Measurements from ENCODE around the gene OS9.

The OS9 gene

DNA sequence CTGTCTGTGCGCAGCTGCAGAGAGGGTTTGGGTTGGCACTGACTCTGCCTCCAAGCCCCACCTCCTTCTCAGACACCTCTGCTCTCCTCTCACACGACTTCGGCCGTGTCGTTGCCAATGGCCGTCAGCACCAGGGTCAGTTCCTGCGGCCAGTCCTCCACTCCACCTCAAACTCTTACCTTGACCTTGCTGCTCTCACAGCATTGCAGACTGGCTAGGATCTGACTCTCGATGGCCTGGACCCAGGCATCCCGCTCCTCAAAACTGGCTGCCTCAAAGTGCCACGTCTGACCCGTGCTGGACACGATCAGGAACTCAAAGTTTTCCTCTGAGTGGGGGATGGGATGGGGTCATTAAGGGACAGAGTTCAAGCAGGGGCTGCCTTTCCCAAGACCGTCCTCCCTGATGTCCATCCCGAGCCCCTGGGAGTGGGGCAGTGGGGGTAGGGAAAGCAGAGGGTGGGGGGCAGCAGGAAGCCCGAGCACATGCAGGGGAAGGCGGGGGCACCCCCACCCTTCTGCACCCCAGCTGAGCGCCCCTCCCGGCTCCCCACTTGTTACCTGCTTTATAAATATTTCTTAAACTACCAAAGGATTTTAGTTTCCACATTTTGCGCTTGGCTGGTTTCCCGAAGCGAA is 33.9 kb downstream of the OS9 start:
- WGBS, 2 experiments, result 36 to 39% methylated on average over 21 of the region's 21 CpGs
- H3K36me3 ChIP-seq (ENCODE audit: control insufficient read depth, insufficient read depth, low read length), result no peaks in the 10 kb centered on the region
- peaks cover 97% of the 10 kb centered on the region for H3K27me3 ChIP-seq (ENCODE audit: control insufficient read depth, insufficient read depth, low read length, poor library complexity, severe bottlenecking)
- no peaks in the 10 kb centered on the region for H3K4me1 ChIP-seq (ENCODE audit: control insufficient read depth, insufficient read depth, low read length)
- H3K4me3 ChIP-seq (ENCODE audit: insufficient read depth, low read depth, low read length), result no peak overlapping the region
- no peaks in the 10 kb centered on the region for H3K9me3 ChIP-seq (ENCODE audit: control insufficient read depth, low read length)
- no peak overlapping the region for H3K27ac ChIP-seq (ENCODE audit: insufficient read depth, low read depth, low read length, poor library complexity, severe bottlenecking)

DNA sequence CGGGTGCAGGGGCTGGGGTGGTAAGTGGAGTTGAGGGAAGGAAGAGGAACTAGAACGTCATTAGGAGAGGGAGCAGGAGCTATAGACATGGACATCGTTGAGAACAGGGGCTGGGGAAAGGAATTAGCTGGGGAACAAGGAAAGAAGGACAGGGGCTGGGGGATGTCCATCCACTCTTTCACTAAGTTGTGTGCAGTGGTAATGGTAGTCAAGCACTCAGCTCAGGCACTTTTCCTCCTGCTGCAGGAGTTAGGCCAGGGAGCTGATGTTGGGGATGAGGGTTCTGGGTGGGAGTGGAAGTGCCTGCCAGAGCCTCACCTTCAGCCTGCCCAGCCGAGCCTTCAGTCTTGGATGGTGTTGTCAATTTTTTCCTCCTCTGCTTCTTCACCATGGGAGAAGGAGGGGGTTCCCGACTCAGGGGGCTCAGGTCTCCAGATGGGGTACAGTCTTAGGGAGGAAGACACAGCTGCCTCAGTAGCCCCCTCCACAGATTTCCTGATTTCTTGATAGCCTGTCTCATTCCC is 35.5 kb downstream of the OS9 start:
- Histone ChIP-seq H3K27ac (ENCODE audit: insufficient read depth, low read depth, low read length, poor library complexity, severe bottlenecking) (no peak overlapping the region), H3K4me3 (ENCODE audit: insufficient read depth, low read depth, low read length) (no peak overlapping the region), H3K4me1 (ENCODE audit: control insufficient read depth, insufficient read depth, low read length) (no peaks in the 10 kb centered on the region), H3K27me3 (ENCODE audit: control insufficient read depth, insufficient read depth, low read length, poor library complexity, severe bottlenecking) (peaks cover 99% of the 10 kb centered on the region), H3K36me3 (ENCODE audit: control insufficient read depth, insufficient read depth, low read length) (no peaks in the 10 kb centered on the region), H3K9me3 (ENCODE audit: control insufficient read depth, low read length) (no peaks in the 10 kb centered on the region)
- WGBS, 2 experiments, result 54 to 60% methylated on average over 5 of the region's 5 CpGs

- WGBS, 2 experiments, result 76 to 81% methylated on average over 13 of the region's 13 CpGs
- H3K36me3 ChIP-seq (ENCODE audit: control insufficient read depth, insufficient read depth, low read length), result no peaks in the 10 kb centered on the region
- H3K27me3 ChIP-seq (ENCODE audit: control insufficient read depth, insufficient read depth, low read length, poor library complexity, severe bottlenecking), result peaks cover 100% of the 10 kb centered on the region
Measured at GRCh38 chr12:57730336-57731067, 36.6 kb downstream of the OS9 start.

DNA sequence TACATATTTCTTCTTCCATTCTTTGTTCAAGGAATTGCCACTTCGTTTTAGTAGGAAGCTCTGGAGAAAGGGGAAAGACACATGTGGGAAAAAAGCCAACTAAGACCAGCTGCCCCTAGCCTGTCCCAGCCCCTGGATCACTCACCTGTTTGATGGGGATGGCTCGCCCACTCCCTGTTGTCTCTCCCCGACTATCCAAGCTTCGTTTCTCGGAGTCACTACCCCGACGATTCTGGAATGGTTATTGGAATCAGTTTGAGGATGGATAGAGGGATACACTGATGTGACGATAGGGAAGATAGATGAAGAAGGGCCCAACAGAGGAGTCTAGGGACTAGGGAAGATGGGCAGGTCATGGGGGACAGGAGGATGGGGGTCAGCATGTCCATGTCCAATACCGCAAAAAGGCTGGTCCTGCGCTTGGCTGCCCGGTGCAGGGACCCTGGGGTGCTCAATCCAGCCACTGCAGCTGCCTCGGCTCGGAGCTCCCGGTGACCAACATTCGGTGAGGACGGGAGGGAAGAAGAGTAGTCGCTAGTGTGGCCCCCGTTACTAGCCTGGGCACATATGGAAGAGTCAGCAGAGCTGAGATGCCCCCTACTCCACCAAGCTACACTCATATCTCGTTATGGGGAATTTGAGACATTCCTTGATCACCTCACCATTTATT is 37.6 kb downstream of the OS9 start:
- WGBS, 2 experiments, result 83 to 85% methylated on average over 18 to 19 of the region's 19 CpGs
- Histone ChIP-seq H3K9me3 (ENCODE audit: control insufficient read depth, low read length) (no peaks in the 10 kb centered on the region), H3K27ac (ENCODE audit: insufficient read depth, low read depth, low read length, poor library complexity, severe bottlenecking) (no peak overlapping the region), H3K27me3 (ENCODE audit: control insufficient read depth, insufficient read depth, low read length, poor library complexity, severe bottlenecking) (peaks cover 100% of the 10 kb centered on the region), H3K36me3 (ENCODE audit: control insufficient read depth, insufficient read depth, low read length) (no peaks in the 10 kb centered on the region), H3K4me1 (ENCODE audit: control insufficient read depth, insufficient read depth, low read length) (peaks cover 12% of the 10 kb centered on the region), H3K4me3 (ENCODE audit: insufficient read depth, low read depth, low read length) (no peak overlapping the region)

More at GRCh38 chr12:57730336-57731067, 36.6 kb downstream of the OS9 start:
- no peak overlapping the region for H3K4me3 ChIP-seq (ENCODE audit: insufficient read depth, low read depth, low read length)
- peaks cover 6% of the 10 kb centered on the region for H3K4me1 ChIP-seq (ENCODE audit: control insufficient read depth, insufficient read depth, low read length)
- no peak overlapping the region for H3K27ac ChIP-seq (ENCODE audit: insufficient read depth, low read depth, low read length, poor library complexity, severe bottlenecking)
- no peaks in the 10 kb centered on the region for H3K9me3 ChIP-seq (ENCODE audit: control insufficient read depth, low read length)

DNA sequence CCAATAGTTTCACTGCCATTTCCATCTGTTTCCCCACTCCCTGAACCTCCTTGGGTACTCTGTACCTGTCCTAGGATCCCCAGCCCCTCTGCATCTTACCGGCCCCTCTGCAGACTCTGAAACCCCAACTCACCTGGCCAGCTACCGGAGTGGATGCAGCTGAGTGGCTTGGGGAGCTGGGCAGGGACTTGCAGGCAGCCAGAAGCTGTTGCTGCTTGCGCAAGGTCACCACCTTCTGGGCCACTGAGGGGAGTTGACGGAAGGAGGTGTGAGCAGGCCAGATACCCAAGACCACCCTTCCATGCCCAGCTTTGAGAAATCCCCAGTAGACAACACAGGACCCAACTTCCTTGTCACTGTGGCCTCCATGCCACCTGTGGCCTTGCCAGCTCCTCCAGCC is 38.3 kb downstream of the OS9 start:
- H3K27ac ChIP-seq (ENCODE audit: insufficient read depth, low read depth, low read length, poor library complexity, severe bottlenecking), result no peak overlapping the region
- H3K9me3 ChIP-seq (ENCODE audit: control insufficient read depth, low read length), result no peaks in the 10 kb centered on the region
- H3K4me1 ChIP-seq (ENCODE audit: control insufficient read depth, insufficient read depth, low read length), result peaks cover 16% of the 10 kb centered on the region
- 67% methylated on average over 4 of the region's 4 CpGs for WGBS, 2 experiments
- H3K36me3 ChIP-seq (ENCODE audit: control insufficient read depth, insufficient read depth, low read length), result no peaks in the 10 kb centered on the region
- no peak overlapping the region for H3K4me3 ChIP-seq (ENCODE audit: insufficient read depth, low read depth, low read length)
- H3K27me3 ChIP-seq (ENCODE audit: control insufficient read depth, insufficient read depth, low read length, poor library complexity, severe bottlenecking), result peaks cover 100% of the 10 kb centered on the region

- Histone ChIP-seq H3K36me3 (ENCODE audit: control insufficient read depth, insufficient read depth, low read length) (no peaks in the 10 kb centered on the region), H3K4me1 (ENCODE audit: control insufficient read depth, insufficient read depth, low read length) (peaks cover 21% of the 10 kb centered on the region), H3K27ac (ENCODE audit: insufficient read depth, low read depth, low read length, poor library complexity, severe bottlenecking) (no peak overlapping the region), H3K27me3 (ENCODE audit: control insufficient read depth, insufficient read depth, low read length, poor library complexity, severe bottlenecking) (peaks cover 100% of the 10 kb centered on the region), H3K4me3 (ENCODE audit: insufficient read depth, low read depth, low read length) (no peak overlapping the region), H3K9me3 (ENCODE audit: control insufficient read depth, low read length) (no peaks in the 10 kb centered on the region)
- WGBS, 2 experiments, result 80 to 85% methylated on average over 11 of the region's 11 CpGs
Measured at GRCh38 chr12:57732726-57733593, 39.0 kb downstream of the OS9 start.

GRCh38 chr12:57733928-57734327 is 40.0 kb downstream of the OS9 start:
- 80 to 81% methylated on average over 6 of the region's 6 CpGs for WGBS, 2 experiments
- H3K9me3 ChIP-seq (ENCODE audit: control insufficient read depth, low read length), result no peaks in the 10 kb centered on the region
- no peak overlapping the region for H3K27ac ChIP-seq (ENCODE audit: insufficient read depth, low read depth, low read length, poor library complexity, severe bottlenecking)
- H3K4me1 ChIP-seq (ENCODE audit: control insufficient read depth, insufficient read depth, low read length), result peaks cover 21% of the 10 kb centered on the region
- H3K36me3 ChIP-seq (ENCODE audit: control insufficient read depth, insufficient read depth, low read length), result no peaks in the 10 kb centered on the region
- H3K4me3 ChIP-seq (ENCODE audit: insufficient read depth, low read depth, low read length), result no peak overlapping the region
- H3K27me3 ChIP-seq (ENCODE audit: control insufficient read depth, insufficient read depth, low read length, poor library complexity, severe bottlenecking), result peaks cover 100% of the 10 kb centered on the region

- WGBS, 2 experiments, result 83% methylated on average over 4 of the region's 4 CpGs
- Histone ChIP-seq H3K9me3 (ENCODE audit: control insufficient read depth, low read length) (no peaks in the 10 kb centered on the region), H3K27ac (ENCODE audit: insufficient read depth, low read depth, low read length, poor library complexity, severe bottlenecking) (no peak overlapping the region), H3K36me3 (ENCODE audit: control insufficient read depth, insufficient read depth, low read length) (no peaks in the 10 kb centered on the region), H3K4me1 (ENCODE audit: control insufficient read depth, insufficient read depth, low read length) (peaks cover 25% of the 10 kb centered on the region), H3K27me3 (ENCODE audit: control insufficient read depth, insufficient read depth, low read length, poor library complexity, severe bottlenecking) (peaks cover 100% of the 10 kb centered on the region), H3K4me3 (ENCODE audit: insufficient read depth, low read depth, low read length) (no peak overlapping the region)
Measured at GRCh38 chr12:57734591-57734990, 40.7 kb downstream of the OS9 start.

DNA sequence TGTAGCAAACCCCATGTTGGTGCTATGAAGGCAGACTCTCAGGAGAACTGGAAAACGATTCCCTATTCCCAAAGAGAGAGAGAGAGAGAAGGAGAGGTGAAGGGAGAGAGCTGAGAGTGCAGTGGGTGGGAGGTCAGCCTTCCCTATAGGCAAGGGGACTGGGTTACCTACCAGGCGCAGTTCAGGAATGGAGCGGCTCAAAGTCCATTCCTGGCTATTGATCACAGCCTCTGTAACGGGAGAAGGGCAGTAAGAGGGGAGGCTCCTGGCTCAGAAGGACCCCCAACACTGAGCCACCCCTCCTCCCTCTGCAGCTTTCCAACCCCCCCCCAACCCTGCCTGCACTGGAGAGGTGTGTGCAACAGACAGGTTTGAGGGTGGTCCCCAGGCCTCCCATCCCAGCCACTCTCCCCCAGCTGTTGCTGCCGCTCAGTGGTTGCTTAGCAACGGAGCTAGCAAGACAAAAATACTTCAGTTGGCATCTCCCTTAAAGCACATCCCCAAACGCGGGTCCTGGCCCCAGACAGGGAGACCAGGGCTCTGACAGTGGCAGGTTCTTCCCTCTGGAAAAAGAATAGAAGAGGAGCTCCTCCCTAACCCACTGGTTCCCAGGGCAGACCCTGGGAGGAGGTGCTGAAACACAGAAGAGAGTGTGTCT is 41.4 kb downstream of the OS9 start:
- H3K27ac ChIP-seq (ENCODE audit: insufficient read depth, low read depth, low read length, poor library complexity, severe bottlenecking), result no peak overlapping the region
- no peaks in the 10 kb centered on the region for H3K36me3 ChIP-seq (ENCODE audit: control insufficient read depth, insufficient read depth, low read length)
- WGBS, 2 experiments, result 17 to 19% methylated on average over 8 of the region's 8 CpGs
- H3K9me3 ChIP-seq (ENCODE audit: control insufficient read depth, low read length), result no peaks in the 10 kb centered on the region
- H3K27me3 ChIP-seq (ENCODE audit: control insufficient read depth, insufficient read depth, low read length, poor library complexity, severe bottlenecking), result peaks cover 100% of the 10 kb centered on the region
- H3K4me3 ChIP-seq (ENCODE audit: insufficient read depth, low read depth, low read length), result no peak overlapping the region
- peaks cover 30% of the 10 kb centered on the region for H3K4me1 ChIP-seq (ENCODE audit: control insufficient read depth, insufficient read depth, low read length)
